K562 (cell line): Measurements from ENCODE around the gene MPV17L2. TPM values are rescaled to one million over a fixed set of nuclear protein-coding genes. Genes with fewer than 3 reads are reported as not detected.

ENCODE experiments used
- ETV6 ChIP-seq, 3 experiments: fragments of 150-350 bp in 1 of 3; sonication (generic) in 1 of 3; formaldehyde crosslinking in 1 of 3; IDR thresholded peaks; 2 replicates each; pipeline versions ENCODE4 v1.6.1 to v1.8.0; 2014 to 2022; ENCODE audit warnings: borderline replicate concordance in 2 of 3, low read depth in 2 of 3, antibody characterized with exemption in 1 of 3, low read length in 1 of 3, mild to moderate bottlenecking in 1 of 3, missing genetic modification reagents in 1 of 3
- GATAD2B ChIP-seq: fragments of 450-650 bp; IDR thresholded peaks from 2 replicates; pipeline ENCODE4 v1.6.1; 2017; ENCODE audit warnings: mild to moderate bottlenecking, borderline replicate concordance
- HMBOX1 ChIP-seq: sonication (generic); IDR thresholded peaks from 2 replicates; pipeline ENCODE4 v1.6.1; 2016
- HOXB6 ChIP-seq: fragments of 250-450 bp; sonication (Bioruptor Pico); IDR thresholded peaks from 2 replicates; pipeline ENCODE4 v1.5.1; 2022; ENCODE audit warnings: mild to moderate bottlenecking, borderline replicate concordance
- KDM1A ChIP-seq, 2 experiments: fragments of 450-650 bp; IDR thresholded peaks; 2 replicates each; pipeline ENCODE4 v1.6.1; 2016; ENCODE audit warnings: mild to moderate bottlenecking in 2 of 2
- KLF6 ChIP-seq: fragments of 250-450 bp; sonication (Bioruptor Pico); IDR thresholded peaks from 2 replicates; pipeline ENCODE4 v1.4.0; 2020; ENCODE audit warnings: mild to moderate bottlenecking, moderate library complexity, borderline replicate concordance
- MLLT1 ChIP-seq, 2 experiments: fragments of 450-650 bp; IDR thresholded peaks; 2 replicates each; pipeline ENCODE4 v1.6.1; 2016
- SIN3A ChIP-seq, 2 experiments: fragments of 150-350 bp in 1 of 2; IDR thresholded peaks; 2 replicates each; pipeline ENCODE4 v1.6.1; 2011 to 2016; ENCODE audit warnings: borderline replicate concordance in 2 of 2, low read depth in 2 of 2, low read length in 2 of 2, mild to moderate bottlenecking in 2 of 2, moderate library complexity in 2 of 2; ENCODE audit not compliant: control insufficient read depth in 1 of 2
- TFE3 ChIP-seq: fragments of 450-650 bp; formaldehyde crosslinking; IDR thresholded peaks from 2 replicates; pipeline ENCODE4 v1.4.0; 2020; ENCODE audit warnings: mild to moderate bottlenecking, mixed read lengths
- YBX1 ChIP-seq: fragments of 450-650 bp; IDR thresholded peaks from 2 replicates; pipeline ENCODE4 v1.7.1; 2016; ENCODE audit warnings: mild to moderate bottlenecking
- ZBTB7A ChIP-seq: IDR thresholded peaks from 2 replicates; pipeline ENCODE4 v1.6.1; 2011; ENCODE audit warnings: low read depth, mild to moderate bottlenecking, low read length, moderate library complexity, borderline replicate concordance; ENCODE audit not compliant: control insufficient read depth
- ZNF24 ChIP-seq: fragments of 450-650 bp; IDR thresholded peaks from 2 replicates; pipeline ENCODE4 v1.6.1; 2016
- ZNF609 ChIP-seq: sonication (generic); formaldehyde crosslinking; IDR thresholded peaks from 2 replicates; pipeline ENCODE4 v1.8.1; 2023; ENCODE audit warnings: missing genetic modification reagents, mild to moderate bottlenecking, borderline replicate concordance
- polyA plus RNA-seq, 8 experiments: library from polyadenylated mRNA; depleted of rRNA in 4 of 8; stranded (reverse) in 5 of 8; unstranded in 3 of 8; fragments of >200 nt; fragmentation: Nextera tagmentation in 2 of 8; fragmentation: Illumina TruSeq in 1 of 8; extraction: Ambion mirVana in 2 of 8; extraction: Trizol in 1 of 8; gene quantifications; 2 replicates each; pipeline versions ENCODE4 v1.2.1 to v1.2.3, GENCODE V29; 2011 to 2014; ENCODE audit warnings: inconsistent platforms in 1 of 8, missing spikeins in 1 of 8
- total RNA-seq, 7 experiments: library from RNA; depleted of rRNA in 6 of 7; stranded (reverse); fragments of >200 nt in 6 of 7; fragmentation: Illumina TruSeq in 2 of 7; extraction: Trizol in 2 of 7; gene quantifications; 2 replicates each; pipeline versions ENCODE4 v1.2.1 to v1.2.3, GENCODE V29; 2011 to 2021; ENCODE audit warnings: low replicate concordance in 1 of 7

Gene MPV17L2
- total and polyA plus RNA-seq, 9 of the 15 experiments (the other 6 are each of a cell fraction or from before 2014, with no cell fraction given), result 10.6 to 60.2 (median 28.5) TPM

- TF ChIP-seq SIN3A (IDR thresholded peaks at IDR 0.05; ENCODE audit: borderline replicate concordance in 2 of 2, control insufficient read depth in 1 of 2, low read depth in 2 of 2, low read length in 2 of 2) (peak; percentile 20 to 67; a peak in 2 of 4 replicates), KDM1A (IDR thresholded peaks at IDR 0.05) (no peak), TFE3 (CRISPR knock-in tag) (no peak), YBX1 (no peak), ZBTB7A (0 out of 2 replicates have a peak, but pooled peaks have one; percentile 5), MLLT1 (IDR thresholded peaks at IDR 0.05) (no peak), ZNF24 (no peak), HMBOX1 (no peak), GATAD2B (no peak), ETV6 (IDR thresholded peaks at IDR 0.05; ENCODE audit: borderline replicate concordance in 1 of 2, low read depth in 2 of 2, low read length in 1 of 2) (no peak), ETV6 (CRISPR knock-in tag; IDR thresholded peaks at IDR 0.05; ENCODE audit: borderline replicate concordance) (no peak), KLF6 (CRISPR knock-in tag) (no peak), ZNF609 (CRISPR knock-in tag) (no peak), HOXB6 (CRISPR knock-in tag) (no peak)
Observed at GRCh38 chr19:18194181-18194530, 1.1 kb downstream of the MPV17L2 start (continued).
